GM15510 (cell line): ENCODE results near the gene OR2Y1.

Experiments used
- POLR2A ChIP-seq: IDR thresholded peaks from 3 replicates; pipeline ENCODE4 v1.6.1; 2011; ENCODE audit warnings: borderline replicate concordance; ENCODE audit not compliant: insufficient read length; ENCODE audit errors: extremely low read depth

The OR2Y1 gene, protein sequence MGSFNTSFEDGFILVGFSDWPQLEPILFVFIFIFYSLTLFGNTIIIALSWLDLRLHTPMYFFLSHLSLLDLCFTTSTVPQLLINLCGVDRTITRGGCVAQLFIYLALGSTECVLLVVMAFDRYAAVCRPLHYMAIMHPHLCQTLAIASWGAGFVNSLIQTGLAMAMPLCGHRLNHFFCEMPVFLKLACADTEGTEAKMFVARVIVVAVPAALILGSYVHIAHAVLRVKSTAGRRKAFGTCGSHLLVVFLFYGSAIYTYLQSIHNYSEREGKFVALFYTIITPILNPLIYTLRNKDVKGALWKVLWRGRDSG

DNA sequence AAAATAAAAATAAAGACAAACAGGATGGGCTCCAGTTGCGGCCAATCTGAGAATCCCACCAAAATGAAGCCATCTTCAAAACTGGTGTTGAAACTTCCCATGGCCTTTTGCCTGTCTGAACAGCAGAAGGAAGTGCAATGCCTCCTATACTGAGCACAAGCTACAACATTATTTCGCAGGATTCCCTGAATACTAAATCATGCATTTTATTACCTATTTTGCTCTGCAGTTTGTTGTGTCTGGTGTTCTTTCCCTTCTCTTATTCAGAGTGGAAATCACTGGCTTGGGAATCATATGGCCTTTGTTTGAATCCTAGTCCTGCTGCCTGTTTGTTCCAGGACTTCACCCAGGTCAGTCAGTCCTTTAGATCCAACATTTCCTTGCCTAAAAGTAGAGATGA is at the start of gene OR2Y1:
Gene OR2Y1, minus strand, starts transcription at position 101 of the 400 bp plus-strand sequence. Its CDS starts 0 bp downstream, at position 101.
- TF ChIP-seq POLR2A = no peak

DNA sequence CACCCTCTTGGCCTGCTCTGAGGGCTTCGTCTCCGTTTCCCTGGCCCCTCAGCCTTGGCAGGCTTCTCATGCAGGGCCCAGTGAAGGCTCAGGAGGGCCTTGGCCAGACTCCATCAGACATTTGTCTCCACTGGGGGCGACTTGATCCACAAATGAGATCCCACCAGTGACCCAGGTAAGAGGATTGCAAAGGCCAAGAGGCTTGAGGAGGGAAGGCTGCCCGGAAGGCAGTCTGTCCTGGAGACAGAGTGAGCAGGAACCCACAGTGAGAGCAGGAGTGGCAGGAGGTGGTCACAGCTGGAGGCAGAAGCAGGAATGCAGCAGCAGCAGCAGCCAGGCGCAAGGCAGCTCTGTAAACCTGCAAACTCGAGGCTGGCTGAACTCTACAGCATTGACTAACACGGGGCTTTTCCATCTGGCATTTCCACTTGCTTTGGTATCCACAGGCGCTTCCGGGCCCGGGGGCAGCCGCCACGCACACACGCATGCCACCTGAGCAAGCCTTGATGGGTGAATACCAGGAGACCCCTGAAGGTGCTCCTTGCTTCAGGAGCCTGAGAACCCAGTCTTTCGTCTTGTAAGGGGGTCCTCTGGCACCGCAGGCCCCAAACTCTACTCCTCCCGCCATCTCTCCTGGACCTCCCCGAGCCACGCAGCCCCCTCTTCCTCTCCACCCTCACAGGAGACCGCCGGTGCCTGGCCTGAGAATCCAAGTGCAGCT is 48.0 kb upstream of the OR2Y1 start:
- TF ChIP-seq POLR2A = no peak

DNA sequence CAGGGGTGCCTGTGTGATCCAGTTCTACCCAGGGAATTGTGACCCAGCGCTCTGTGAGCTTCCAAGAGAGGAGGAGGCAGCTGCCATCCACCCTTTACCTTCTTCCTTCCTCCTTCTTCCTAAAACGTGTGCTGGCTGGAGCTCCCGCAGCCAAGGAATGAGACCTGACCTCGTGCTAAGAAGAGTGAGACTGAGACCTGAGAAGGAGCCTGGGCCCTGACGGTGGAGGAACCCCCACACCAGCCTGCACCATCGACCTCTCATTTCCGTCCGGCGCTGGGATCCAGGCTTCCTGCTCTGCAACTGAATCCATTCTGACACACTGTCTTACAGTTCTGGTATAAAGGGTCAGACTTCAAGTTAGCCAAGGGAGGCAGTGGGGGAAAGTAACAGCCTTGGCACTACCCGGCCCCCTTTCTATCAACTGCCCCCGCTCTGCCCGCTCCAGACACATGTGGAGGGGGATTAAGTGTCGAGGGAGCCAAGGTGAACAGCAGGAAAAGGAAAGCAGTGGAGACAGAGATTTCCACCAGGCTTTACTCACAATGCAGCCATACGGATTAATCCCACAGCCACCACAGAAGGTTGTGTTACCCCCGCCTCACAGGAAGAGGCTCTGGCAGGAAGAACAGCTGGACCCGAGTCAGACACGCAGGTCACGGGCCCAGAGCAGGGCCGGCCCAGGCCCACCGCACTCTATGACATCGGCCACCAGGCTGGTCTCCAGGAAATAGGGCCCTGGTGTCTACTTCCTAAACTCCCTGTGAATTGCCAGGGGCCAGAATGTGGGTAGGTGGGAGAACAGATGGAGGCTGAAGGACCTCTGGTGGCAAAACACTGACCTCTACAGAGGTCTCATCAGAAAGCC is 46.9 kb upstream of the OR2Y1 start:
- no peak for TF ChIP-seq POLR2A

DNA sequence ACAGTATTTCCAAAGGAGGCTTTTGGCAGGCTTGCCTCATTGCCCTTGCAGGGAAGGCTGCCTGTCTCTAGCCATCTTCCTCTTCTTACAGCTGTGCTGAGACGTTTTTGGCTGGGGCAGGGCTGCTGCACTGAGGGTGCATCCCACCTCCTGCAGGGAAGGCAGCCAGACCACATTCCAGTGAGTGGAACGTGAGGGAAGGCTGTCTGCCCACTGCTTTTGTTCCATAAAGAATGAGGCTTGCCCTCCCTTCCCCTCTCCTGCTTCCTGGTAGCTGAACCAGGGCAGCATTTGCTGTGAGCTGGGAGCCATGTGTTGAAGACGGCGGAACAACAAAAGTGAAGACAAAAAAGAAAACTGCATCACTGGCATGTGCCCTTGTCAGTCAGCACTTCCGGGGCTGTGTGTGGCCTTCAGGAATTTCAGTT is 46.0 kb upstream of the OR2Y1 start:
- no peak for TF ChIP-seq POLR2A

DNA sequence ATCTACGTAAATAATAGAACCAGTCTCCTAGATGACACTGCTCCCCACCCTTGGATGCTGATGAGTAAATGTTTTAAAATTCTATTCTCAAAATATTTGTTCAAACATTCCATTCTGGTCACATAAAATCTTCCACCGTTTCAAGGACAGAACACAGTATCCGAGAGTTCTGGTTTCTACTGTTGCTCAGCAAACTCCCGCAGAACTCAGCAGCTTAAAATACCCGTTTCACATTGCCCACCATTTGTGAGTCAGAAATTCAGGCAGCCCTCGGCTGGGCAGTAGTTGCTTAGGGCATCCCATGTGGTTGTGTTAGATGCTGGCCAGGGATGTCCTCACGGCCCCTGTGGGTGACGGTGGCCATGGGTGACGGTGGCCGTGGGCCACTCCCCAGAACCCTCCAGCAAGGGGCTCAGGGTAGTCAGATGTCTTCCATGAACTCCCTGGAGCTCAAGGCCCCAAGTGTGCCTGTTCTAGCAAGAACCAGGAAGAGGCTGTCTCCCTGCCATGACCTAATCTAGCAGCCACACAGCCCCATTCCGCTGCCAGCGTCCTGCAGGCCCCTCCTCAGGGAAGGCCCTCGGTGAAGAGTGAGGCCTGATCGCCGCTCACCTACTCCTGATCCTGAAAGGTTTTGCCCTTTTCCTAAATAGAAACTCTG is 45.4 kb upstream of the OR2Y1 start:
- TF ChIP-seq POLR2A = no peak

DNA sequence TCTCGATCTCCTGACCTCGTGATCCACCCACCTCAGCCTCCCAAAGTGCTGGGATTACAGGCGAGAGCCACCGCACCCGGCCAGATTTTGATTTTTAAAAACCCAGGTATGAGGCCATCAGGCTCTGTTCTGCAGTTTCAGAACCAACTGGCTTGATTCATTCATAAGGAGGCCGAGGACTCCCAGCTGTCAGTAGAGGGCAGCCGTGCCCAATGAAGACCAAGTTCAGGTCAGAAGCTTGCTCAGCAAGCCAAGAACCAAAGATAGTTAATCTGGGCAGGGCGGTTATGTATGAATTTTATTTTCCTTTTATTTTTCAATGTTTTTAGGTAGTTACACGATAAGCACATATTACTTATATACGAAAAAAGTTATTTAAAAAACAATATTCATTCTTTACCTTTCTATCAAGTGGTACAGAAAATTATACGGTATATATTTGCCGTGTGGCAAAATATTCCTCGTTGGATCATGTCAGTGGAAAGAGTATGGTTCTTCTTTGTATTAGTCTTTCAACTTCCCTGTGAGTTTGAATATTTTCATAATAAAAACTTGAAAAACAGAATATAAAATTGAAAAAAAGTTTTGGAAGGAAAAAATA is 44.7 kb upstream of the OR2Y1 start:
- no peak for TF ChIP-seq POLR2A

DNA sequence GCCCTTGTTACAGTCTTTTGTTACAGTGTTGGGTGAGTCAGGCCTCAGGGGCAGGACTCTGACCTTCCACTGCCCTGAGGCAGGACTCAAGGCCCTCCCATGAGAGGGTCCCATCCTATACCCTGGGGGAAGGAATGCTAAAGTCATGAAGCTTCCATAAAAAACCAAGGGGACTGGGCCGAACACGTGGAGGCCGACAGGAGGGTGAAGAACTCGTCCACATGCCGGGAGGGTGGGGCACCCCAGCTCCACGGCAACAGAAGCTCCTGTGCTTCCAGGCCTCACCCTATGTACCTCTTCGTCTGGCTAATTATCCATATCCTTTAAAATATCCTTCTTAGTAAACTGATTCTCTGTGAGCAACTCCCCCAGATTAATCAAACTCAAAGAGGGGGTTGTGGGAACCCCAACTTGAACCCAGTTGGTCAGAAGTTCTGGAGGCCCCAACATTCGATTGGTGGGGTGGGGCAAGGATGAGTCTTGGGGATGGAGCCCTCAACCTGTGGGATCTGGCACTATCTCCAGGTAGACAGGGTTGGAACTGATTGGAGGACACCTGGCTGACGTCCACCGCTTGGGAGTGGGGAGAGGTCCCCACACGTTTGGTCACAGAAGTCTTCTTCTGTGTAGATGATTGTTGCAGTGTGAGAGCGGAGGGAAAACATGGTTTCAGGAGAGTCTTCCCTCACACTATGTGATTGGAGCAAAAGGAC is 43.6 kb upstream of the OR2Y1 start:
- no peak for TF ChIP-seq POLR2A

DNA sequence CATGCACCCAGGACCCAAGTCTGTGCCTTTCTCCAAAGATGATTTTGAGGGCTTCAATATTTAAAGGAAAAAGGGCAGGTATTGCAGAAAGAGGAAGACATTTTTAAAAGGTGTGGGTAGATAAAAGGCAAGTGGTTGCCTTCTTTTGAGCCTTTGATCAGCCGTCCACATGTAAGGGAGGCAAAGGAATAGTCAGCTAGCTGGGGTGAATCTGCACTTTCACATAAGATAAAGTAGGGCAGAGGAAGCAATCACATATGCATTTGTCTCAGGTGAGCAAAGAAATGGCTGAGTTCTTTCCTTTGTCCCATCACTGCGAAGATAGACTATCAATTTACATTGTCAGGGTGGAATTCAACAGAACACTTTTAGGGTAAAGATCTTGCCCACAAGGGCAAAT is 42.9 kb upstream of the OR2Y1 start:
- TF ChIP-seq POLR2A = no peak

DNA sequence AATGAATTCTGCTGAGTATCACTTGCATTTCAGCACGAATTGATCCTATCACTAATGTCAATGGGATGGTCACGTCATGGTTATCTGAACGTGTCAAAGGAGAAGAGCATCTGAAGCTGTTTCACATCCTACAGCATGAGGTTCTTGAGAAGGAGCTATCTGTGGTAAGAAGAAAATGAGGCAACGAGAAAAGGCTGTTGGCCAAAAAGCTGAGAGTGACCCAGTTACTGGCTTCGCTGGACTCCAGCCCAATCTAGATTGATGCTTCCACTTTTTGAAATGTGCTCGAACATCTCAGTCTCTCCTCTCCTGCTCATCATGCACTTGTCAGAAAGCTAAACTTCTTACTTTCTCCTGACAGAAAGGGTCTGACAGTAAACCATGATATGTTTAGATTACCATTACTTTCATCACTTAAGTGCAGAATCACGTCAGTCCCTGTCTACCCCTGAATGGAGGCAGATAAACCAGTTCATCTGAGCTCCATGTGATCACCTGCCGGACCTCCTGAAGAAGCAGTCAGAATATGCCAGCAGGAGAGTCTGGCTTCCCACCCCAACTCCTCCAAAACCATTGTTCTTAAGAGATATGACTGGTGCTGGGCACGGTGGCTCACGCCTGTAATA is 40.2 kb upstream of the OR2Y1 start:
- TF ChIP-seq POLR2A = no peak

DNA sequence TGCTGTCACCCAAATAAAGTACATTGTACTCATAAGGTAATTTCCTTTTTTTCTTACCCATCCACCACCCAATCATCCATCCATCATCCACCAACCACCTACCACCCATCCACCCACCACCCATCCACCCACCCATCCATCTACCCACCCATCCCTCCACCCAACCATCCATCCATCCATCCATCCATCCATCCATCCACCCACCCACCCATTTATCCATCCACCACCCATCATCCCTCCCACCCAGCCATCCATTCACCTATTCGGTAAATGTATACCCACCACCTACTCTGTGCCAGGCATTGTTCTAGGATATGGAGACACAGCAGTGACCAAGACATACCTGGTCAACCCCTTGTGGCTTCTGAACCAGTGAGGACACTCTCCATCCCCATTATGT is 37.6 kb upstream of the OR2Y1 start:
- no peak for TF ChIP-seq POLR2A

DNA sequence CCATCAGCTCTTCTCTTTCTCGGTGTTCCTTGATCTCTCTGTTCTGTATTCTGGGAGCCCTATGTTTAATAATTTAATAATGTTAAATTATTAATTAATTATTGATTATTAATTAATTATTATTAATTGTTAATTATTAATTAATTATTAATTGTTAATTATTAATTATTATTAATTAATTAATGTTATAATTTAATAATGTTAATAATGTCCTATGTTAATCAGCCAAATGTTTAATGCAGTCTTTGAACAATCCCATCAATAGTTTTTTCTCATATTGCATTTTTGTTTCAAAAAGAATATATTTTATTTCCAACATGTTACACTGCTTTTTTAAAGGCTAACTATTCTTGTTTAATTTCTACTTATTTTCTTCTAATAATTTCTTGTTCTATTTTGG is 36.5 kb upstream of the OR2Y1 start:
- no peak for TF ChIP-seq POLR2A

DNA sequence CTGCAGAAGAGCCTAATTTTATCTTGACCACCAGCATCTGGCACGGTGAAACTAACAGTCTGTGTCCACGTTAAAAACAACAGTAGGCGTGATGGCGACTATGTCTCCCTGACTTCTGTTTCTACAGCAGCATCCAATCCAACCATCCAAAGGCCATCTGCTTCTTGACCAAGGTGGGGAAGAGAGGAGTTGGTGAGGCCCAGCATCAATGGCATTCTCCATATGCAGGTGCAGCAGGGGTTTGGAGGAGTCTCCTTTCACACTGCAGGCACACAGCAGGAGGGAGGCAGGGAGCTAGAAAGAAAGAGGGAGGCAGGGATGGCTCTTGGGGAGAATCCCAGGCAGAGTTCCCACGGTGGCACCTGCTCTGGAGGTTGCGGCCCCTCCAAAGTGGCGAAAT is 35.8 kb upstream of the OR2Y1 start:
- no peak for TF ChIP-seq POLR2A

DNA sequence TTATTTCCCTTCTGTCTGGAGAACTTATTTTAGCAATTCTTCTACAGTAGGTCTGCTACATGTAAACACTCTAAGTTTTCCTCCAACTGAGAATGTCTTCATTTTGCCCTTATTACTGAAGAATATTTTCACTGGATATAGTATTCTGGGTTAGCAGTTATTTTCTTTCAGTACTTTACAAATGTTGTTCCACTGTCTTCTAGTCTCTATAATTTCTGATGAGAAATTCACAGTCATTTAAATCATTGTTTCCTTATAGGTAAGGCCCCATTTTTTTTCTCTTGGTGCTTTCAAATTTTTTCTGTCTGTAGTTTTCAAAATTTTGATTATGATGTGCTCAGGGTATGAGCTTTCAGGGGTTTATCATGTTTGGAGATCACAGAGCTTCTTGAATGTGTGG is 32.0 kb upstream of the OR2Y1 start:
- no peak for TF ChIP-seq POLR2A
